Measurements from ENCODE around the gene UNC5CL. TPM values are rescaled to one million over a fixed set of nuclear protein-coding genes. Genes with fewer than 3 reads are reported as not detected.

Gene UNC5CL
- total and polyA plus RNA-seq, 2 experiments from 2014 or later: 3.3 to 13.9 TPM

DNA sequence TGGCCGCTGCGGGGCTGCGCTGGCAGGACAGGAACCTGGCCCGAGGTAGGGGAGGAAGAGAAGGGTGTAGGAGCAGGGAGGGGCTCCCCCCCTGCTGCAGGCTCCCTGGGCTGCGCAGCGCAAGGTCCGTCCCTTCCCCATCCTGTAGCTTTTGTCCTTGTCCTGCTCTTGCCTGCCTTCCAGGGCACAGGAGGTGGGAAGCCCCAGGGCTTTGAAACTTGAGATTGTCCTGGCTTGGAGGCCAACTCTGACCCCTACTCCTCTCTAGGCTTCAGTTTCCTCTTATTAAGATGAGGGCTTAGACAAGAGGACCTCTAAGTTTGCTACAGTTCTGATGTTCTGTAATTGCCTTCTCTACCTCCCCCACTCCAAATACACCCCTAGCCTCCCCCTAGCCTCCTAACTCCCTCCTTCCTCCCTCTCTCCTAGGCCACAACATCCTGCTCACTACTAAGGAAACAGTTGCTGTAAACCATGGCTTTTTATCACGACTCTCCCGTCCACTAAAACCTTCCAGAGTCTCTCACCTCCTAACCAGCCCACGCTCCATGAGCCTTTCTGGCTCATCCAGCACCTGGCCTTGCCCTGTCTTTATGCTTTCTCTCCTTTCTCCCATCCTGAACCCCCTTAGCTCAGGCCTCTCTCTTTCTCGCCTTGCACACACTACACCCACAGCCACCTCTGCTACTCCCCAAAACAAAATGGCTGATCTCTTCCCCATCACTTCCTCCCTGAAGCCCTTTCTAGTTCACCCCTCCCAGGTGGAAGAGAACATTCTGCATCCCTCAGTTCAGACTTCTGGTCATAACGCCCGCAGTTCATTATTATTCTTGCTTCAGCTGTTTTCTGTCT, 10.2 kb downstream of the UNC5CL start:
- H3K36me3 ChIP-seq: no peaks in the 10 kb centered on the region
- no peaks in the 10 kb centered on the region for H3K27me3 ChIP-seq
- H3K4me3 ChIP-seq: peak overlapping the region; percentile 8
- H3K4me1 ChIP-seq (ENCODE audit: low read depth): peaks cover 14% of the 10 kb centered on the region
- peak overlapping the region; percentile 26 for H3K27ac ChIP-seq
- DNase-seq (ENCODE audit: low read depth in 1 of 2, low spot score in 1 of 2): peak in 1 of 2 donors; percentile 42
- TF ChIP-seq, protein P1, sequence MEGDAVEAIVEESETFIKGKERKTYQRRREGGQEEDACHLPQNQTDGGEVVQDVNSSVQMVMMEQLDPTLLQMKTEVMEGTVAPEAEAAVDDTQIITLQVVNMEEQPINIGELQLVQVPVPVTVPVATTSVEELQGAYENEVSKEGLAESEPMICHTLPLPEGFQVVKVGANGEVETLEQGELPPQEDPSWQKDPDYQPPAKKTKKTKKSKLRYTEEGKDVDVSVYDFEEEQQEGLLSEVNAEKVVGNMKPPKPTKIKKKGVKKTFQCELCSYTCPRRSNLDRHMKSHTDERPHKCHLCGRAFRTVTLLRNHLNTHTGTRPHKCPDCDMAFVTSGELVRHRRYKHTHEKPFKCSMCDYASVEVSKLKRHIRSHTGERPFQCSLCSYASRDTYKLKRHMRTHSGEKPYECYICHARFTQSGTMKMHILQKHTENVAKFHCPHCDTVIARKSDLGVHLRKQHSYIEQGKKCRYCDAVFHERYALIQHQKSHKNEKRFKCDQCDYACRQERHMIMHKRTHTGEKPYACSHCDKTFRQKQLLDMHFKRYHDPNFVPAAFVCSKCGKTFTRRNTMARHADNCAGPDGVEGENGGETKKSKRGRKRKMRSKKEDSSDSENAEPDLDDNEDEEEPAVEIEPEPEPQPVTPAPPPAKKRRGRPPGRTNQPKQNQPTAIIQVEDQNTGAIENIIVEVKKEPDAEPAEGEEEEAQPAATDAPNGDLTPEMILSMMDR (IDR thresholded peaks at IDR 0.05; ENCODE audit: low read depth, low read length): no peak
- no peaks in the 10 kb centered on the region for H3K9me3 ChIP-seq (ENCODE audit: low read depth)

DNA sequence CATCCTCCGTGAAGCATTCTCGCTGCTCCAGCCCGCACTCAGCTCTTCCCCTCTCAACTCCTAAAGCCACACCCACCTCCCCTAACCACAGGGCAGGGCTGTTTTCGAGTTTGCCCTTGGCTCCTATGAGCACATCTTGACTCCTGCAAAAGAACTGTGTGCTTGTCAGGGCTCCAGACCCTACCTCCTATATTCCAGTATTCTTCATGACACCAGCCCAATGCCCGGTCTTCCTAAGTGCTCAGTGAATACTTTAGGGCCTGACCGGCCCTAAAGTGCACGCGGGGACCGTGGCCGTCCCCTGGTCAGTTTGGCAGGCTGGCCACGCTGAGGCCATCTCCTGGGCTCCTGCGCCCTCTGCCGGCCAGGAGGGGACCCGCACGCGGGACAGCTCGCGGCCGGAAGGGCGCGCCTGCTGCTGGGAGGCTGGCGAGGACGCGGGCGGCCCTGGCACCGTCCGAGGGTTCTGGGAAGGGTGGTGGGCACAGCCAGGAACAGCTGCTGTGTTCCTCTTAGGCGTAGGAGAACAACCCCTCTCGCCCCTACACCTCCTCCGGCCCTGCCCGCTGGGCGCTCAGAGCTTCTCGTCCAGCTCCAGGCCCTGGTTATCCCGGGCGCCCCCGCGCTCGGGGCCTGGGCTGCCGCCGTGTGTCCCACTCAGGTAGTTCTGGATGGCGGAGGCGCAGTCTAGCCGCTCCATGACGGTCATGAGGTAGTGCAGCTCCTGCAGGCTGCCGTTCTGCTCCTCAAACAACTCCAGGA, 11.0 kb downstream of the UNC5CL start:
- H3K4me1 ChIP-seq (ENCODE audit: low read depth): peaks cover 14% of the 10 kb centered on the region
- H3K4me3 ChIP-seq: peak overlapping the region; percentile 8
- H3K27me3 ChIP-seq: no peaks in the 10 kb centered on the region
- H3K9me3 ChIP-seq (ENCODE audit: low read depth): no peaks in the 10 kb centered on the region
- H3K36me3 ChIP-seq: no peaks in the 10 kb centered on the region
- DNase-seq (ENCODE audit: low read depth in 1 of 2, low spot score in 1 of 2): peak; percentile 80 to 82
- TF ChIP-seq, protein P1 (IDR thresholded peaks at IDR 0.05; ENCODE audit: low read depth, low read length): peak; percentile 98
- peak overlapping the region; percentile 26 for H3K27ac ChIP-seq

DNA sequence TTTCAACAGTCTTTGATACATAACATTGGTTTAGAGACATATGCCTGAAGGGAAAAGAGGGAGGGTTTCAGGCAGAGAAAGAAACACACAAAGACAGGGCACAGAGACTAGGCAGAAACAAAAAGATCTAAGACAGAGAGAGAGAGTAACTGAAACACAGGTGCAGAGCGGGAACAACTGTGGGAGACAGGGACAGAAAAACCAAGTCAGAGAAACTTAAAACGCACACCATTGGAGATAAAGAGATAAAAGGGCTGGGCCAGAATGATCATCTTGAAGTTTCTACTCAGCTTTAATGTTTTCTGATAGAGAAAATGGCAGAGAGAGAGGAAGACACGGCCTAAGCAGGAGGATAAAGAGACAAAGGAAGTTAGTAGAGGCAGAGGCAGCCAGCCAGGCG, 11.8 kb downstream of the UNC5CL start:
- Histone ChIP-seq H3K36me3 (no peaks in the 10 kb centered on the region), H3K9me3 (ENCODE audit: low read depth) (no peaks in the 10 kb centered on the region), H3K4me1 (ENCODE audit: low read depth) (peaks cover 14% of the 10 kb centered on the region), H3K4me3 (peak overlapping the region; percentile 8), H3K27ac (no peak overlapping the region), H3K27me3 (no peaks in the 10 kb centered on the region)
- no peak for DNase-seq (ENCODE audit: low read depth in 1 of 2, low spot score in 1 of 2)
- TF ChIP-seq, protein P1 (IDR thresholded peaks at IDR 0.05; ENCODE audit: low read depth, low read length): no peak

DNA sequence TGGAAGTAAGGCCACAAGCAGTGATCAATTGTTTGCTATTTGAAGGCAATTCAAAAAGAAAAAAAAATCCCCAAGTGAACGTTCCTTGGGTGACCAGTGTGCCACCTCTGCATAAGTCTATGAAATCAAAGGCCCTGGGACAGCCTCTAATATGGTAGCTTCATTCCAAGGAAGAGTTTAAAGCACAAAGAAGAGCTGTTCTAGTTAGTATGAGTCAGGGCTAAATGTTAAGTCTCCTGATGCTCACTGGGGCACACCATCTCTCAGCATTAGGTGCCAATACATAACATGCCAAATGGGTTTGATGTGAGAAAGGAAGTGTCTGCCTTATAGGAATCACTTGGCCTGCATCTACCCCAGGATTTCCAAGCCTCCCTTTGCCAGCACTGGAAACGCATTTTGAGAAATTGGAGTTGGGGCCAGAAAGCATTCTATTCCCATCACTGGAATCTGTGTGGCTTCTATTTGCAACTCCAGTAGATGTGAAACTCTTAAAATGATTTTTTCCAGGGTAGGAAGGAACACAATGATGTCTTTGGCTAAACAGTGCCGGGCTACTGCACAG, 13.0 kb downstream of the UNC5CL start:
- no peak for DNase-seq (ENCODE audit: low read depth in 1 of 2, low spot score in 1 of 2)

DNA sequence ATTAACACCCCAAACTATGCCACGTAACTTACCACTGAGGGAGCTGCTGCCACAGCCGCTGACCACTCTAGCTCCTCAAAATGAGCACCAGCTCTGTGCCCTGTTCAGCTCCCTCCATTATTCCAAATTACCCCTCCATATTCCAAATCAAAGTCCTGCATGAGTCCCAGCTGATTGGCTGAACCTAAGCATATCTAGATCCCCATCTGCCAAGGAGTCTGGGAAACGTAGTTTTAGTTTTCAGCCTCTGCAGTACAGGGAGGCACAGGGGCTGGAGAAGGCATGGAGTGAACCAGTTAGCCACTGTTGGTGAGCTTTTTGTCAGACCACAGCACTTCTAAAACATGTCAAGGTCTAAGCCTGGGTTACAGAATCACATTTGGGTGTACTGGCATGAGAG, 15.9 kb downstream of the UNC5CL start:
- H3K36me3 ChIP-seq: no peaks in the 10 kb centered on the region
- TF ChIP-seq, protein P1 (IDR thresholded peaks at IDR 0.05; ENCODE audit: low read depth, low read length): no peak
- no peaks in the 10 kb centered on the region for H3K9me3 ChIP-seq (ENCODE audit: low read depth)
- no peak overlapping the region for H3K27ac ChIP-seq
- DNase-seq (ENCODE audit: low read depth in 1 of 2, low spot score in 1 of 2): no peak
- peaks cover 4% of the 10 kb centered on the region for H3K4me1 ChIP-seq (ENCODE audit: low read depth)
- H3K27me3 ChIP-seq: no peaks in the 10 kb centered on the region
- H3K4me3 ChIP-seq: no peak overlapping the region

More for the DNA sequence above, 13.0 kb downstream of the UNC5CL start:
- Histone ChIP-seq H3K4me3 (no peak overlapping the region), H3K36me3 (no peaks in the 10 kb centered on the region), H3K27ac (no peak overlapping the region), H3K4me1 (ENCODE audit: low read depth) (peaks cover 14% of the 10 kb centered on the region), H3K9me3 (ENCODE audit: low read depth) (no peaks in the 10 kb centered on the region), H3K27me3 (no peaks in the 10 kb centered on the region)
- TF ChIP-seq, protein P1 (IDR thresholded peaks at IDR 0.05; ENCODE audit: low read depth, low read length): no peak
